IPS-18a (cell line): ENCODE results near the gene MRGPRE.

Experiments
- H3K27ac ChIP-seq: one replicate; pipeline ENCODE4 v1.5.1; 2013; ENCODE audit warnings: low read length
- H3K27me3 ChIP-seq: one replicate; pipeline ENCODE4 v1.6.1; 2013; ENCODE audit warnings: mild to moderate bottlenecking, low read length; ENCODE audit not compliant: control insufficient read depth, insufficient read depth
- H3K36me3 ChIP-seq: one replicate; pipeline ENCODE4 v1.6.1; 2013; ENCODE audit warnings: low read depth, low read length; ENCODE audit not compliant: control insufficient read depth
- H3K4me1 ChIP-seq: one replicate; pipeline ENCODE4 v1.6.1; 2013; ENCODE audit warnings: low read depth, low read length; ENCODE audit not compliant: control insufficient read depth
- H3K4me3 ChIP-seq: one replicate; pipeline ENCODE4 v1.5.1; 2013; ENCODE audit warnings: low read length
- H3K9ac ChIP-seq: one replicate; pipeline ENCODE4 v1.6.1; 2013; ENCODE audit warnings: mild to moderate bottlenecking, low read length, moderate library complexity
- H3K9me3 ChIP-seq: one replicate; pipeline ENCODE4 v1.6.1; 2013; ENCODE audit warnings: low read depth, low read length; ENCODE audit not compliant: control insufficient read depth

The MRGPRE gene

DNA sequence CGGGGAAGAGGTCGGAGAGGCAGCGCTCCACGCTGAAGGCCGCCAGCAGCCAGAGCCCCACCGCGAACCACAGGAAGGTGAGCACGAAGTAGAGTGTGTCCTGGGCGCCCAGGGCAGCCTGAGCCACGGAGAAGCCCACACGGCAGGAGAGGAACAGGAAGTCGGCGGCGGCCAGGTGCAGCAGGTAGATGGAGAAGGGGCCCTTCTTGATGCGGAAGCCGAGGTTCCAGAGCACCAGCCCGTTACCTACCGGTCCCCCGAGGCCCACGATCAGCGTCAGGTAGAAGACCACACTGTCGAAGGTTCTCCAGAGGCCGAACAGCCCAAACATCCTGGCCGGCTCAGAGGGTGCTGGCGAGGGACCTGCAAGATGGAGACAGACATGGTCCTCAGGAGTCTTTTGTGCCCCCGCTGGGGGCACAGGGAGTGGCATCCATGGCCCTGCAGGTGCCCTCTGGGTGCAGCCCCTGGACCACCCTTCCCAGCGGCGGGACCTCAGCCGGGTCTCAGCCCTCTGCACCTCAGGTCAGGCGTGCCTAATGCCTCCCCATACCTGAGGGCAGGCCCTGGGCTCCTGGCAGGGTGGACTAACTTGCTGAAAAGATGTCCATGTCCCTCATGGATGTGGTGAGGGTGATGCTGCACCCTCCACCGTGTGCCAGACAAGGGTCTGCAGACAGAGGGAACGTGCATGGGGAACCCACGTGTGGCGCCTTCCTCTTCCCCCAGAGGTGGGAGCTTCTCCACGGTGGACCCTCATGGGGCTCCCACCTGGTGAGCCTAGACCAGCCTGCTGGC, 13.5 kb downstream of the MRGPRE start, which contains the start of gene MRGPRG:
MRGPRG (minus strand) TSS at position 331 of the 798 bp plus-strand sequence; CDS start at position 331, 0 bp downstream.
- Histone ChIP-seq H3K27ac (no peak within 1 kb of the TSS), H3K36me3 (no peaks in the 10 kb centered on the region), H3K27me3 (peaks cover 6% of the 10 kb centered on the region), H3K9ac (no peak within 1 kb of the TSS), H3K4me3 (no peak within 1 kb of the TSS), H3K4me1 (no peaks in the 10 kb centered on the region), H3K9me3 (no peaks in the 10 kb centered on the region)

DNA sequence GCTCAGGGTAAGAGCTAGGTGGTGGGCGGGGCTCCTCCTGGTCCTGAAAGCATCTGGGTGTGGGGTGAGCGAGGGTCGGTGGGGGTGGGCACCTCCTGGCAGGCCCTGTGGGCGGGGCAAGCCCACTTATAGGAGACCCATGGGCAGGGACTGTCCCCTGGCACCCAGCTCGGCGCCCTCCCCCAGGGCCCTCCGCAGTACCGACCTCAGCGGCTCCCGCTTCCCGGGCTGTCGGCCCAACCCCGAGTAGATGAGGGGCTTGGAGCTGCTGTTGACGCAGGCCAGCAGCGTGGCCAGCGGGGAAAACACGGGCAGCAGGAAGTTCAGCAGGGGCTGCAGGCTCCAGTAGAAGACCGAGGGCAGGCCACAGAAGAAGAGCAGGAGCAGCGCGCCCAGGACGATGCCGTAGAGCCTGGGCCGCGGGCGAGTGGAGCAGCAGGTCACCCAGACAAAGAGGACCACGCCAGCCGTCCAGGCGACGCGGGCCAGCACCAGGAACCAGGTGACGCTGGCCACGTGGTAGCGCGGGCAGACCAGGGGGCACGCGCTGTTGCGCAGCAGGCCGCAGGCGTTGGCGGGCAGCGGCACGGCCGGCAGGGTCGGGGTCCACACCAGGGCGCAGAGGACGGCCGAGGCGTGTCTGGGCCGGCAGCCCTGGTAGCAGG, 14.3 kb downstream of the MRGPRE start:
- Histone ChIP-seq H3K36me3 (no peaks in the 10 kb centered on the region), H3K4me3 (no peak overlapping the region), H3K27ac (no peak overlapping the region), H3K4me1 (peaks cover 5% of the 10 kb centered on the region), H3K27me3 (peaks cover 6% of the 10 kb centered on the region), H3K9me3 (no peaks in the 10 kb centered on the region), H3K9ac (no peak overlapping the region)

DNA sequence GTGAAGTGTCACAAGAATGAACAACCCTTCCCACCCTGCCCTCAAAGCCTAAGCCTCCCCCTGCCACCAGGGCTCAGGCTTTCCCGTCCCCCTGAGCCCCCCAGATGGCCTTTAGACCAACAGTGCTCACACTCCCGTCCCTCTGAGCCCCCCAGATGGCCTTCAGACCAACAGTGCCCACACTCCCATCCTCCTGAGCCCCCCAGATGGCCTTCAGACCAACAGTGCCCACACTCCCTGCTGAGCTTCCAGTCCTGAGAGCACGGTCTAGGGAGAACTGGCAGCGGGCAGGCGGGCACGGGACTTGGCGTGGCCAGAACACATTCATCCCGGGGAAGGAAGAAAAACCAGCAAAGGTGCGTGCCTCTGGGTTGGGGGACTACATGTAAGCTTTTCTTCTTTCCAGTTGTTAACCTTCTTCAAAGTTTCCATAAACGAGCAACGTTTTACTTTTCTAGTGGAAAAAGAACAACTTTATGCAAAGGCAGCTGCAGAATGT, 16.1 kb downstream of the MRGPRE start:
- H3K36me3 ChIP-seq, result no peaks in the 10 kb centered on the region
- H3K9me3 ChIP-seq, result no peaks in the 10 kb centered on the region
- no peak overlapping the region for H3K27ac ChIP-seq
- no peak overlapping the region for H3K4me3 ChIP-seq
- H3K27me3 ChIP-seq, result peaks cover 6% of the 10 kb centered on the region
- H3K9ac ChIP-seq, result no peak overlapping the region
- H3K4me1 ChIP-seq, result peaks cover 5% of the 10 kb centered on the region

DNA sequence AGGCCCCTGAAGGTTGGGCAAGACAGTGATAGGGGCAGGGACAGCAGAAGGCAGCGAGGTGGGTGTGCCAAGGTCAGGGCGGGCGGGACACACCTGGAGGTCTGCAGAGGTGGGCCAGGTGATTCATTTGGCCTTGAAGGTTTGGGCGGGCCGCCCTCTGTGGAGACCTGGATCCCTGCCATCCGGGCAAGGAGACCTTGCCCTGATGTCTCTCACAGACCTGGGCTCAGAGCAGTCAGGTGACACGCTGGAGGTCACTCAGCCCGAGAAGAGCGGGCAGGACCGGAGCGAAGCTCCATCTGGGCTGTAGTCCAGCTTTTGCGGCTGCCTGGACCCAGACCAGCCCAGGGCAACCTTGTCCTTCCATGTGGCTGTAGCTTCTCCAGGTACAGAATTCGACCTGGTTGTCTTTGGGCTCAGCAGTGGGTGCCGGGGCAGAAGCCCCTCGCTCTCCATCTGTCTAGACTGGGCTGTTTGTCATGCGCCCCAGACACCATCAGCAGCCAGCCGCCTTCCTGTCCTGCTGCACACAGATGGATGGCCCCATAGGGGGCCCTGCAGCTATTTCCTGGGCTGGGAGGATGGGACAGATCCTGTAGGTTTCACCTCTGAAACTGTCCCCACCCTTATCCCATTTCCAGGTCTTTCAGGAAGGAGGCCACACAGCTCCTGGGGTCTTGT, 16.7 kb downstream of the MRGPRE start:
- H3K36me3 ChIP-seq, result no peaks in the 10 kb centered on the region
- peaks cover 6% of the 10 kb centered on the region for H3K27me3 ChIP-seq
- H3K4me3 ChIP-seq, result no peak overlapping the region
- no peak overlapping the region for H3K27ac ChIP-seq
- H3K4me1 ChIP-seq, result peaks cover 5% of the 10 kb centered on the region
- no peaks in the 10 kb centered on the region for H3K9me3 ChIP-seq
- H3K9ac ChIP-seq, result no peak overlapping the region

DNA sequence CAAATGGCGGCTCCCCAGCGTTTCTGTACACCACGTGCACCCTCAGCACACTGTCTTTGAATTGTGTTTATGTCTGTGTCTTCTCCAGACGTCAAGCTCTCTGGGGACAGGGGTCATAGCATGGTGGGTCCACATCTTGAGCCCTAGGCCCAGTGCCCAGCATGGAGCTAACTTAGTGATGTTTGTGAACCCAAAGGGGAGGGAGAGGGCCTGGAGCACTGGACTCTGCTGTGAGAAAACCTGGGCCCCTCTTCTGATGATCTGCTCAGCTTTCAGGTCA, 17.9 kb downstream of the MRGPRE start:
- Histone ChIP-seq H3K36me3 (no peaks in the 10 kb centered on the region), H3K27me3 (peaks cover 6% of the 10 kb centered on the region), H3K27ac (no peak overlapping the region), H3K9me3 (no peaks in the 10 kb centered on the region), H3K4me3 (no peak overlapping the region), H3K9ac (no peak overlapping the region), H3K4me1 (peaks cover 5% of the 10 kb centered on the region)

DNA sequence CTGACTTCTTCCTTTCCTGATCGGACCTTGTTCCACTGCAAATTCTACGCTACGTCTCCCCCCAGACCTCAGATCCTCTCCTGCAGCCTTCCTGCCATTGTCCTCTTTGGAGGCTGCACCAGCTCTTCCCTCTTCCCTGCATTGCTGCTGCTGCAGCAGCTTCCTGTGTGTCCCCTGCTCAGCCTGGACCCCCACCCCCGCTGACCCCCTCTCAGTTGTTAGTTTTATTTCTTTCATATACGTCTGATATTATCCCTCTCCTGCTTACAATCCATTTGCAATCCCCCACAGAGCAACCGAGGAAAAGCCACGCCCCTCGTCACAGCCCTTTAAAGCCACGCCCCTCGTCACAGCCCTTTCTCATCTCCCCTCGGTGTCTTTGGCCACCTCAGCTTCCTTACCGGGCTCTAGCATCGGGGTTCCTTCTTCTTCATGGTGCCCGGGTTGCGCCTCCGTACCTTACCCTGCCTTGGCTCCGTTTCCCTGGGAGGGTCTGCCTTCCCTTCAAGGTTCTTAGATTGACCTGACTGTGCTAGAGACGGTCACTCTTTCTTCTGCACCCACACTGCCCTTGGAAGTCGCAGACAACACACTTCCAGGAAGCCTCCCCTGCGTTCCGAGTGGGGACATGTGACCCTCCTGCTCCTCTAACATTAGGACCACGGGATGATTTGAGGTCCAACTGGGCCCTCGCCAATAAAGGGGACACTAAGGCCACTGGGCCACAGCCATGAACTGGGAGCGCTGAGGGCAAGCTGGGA, 18.4 kb downstream of the MRGPRE start:
- no peak overlapping the region for H3K4me3 ChIP-seq
- H3K9me3 ChIP-seq, result no peaks in the 10 kb centered on the region
- H3K27ac ChIP-seq, result no peak overlapping the region
- peaks cover 5% of the 10 kb centered on the region for H3K4me1 ChIP-seq
- no peak overlapping the region for H3K9ac ChIP-seq
- H3K27me3 ChIP-seq, result peaks cover 6% of the 10 kb centered on the region
- no peaks in the 10 kb centered on the region for H3K36me3 ChIP-seq

DNA sequence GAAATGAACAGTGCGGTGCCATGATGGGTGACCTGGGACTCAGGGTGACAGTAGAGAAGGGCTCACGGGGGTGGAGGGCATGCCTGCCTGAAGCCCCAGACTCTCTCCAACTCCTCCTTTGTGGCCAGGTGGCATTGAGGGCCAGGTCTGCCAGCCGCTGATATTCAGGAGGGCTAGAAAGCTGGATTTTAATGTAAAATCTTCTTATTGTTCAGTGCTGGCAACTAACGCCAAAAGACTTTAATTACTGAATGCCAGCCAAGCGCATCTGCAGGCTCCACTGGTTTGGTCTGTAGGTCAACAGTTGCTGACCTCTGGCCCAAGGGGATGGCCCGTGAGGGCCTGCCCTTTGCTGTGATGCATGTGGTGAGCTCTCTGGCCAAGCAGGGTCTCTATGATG, 23.9 kb downstream of the MRGPRE start:
- no peak overlapping the region for H3K4me3 ChIP-seq
- no peaks in the 10 kb centered on the region for H3K36me3 ChIP-seq
- peaks cover 26% of the 10 kb centered on the region for H3K27me3 ChIP-seq
- H3K4me1 ChIP-seq, result peaks cover 2% of the 10 kb centered on the region
- H3K9me3 ChIP-seq, result no peaks in the 10 kb centered on the region
- H3K27ac ChIP-seq, result no peak overlapping the region
- no peak overlapping the region for H3K9ac ChIP-seq

DNA sequence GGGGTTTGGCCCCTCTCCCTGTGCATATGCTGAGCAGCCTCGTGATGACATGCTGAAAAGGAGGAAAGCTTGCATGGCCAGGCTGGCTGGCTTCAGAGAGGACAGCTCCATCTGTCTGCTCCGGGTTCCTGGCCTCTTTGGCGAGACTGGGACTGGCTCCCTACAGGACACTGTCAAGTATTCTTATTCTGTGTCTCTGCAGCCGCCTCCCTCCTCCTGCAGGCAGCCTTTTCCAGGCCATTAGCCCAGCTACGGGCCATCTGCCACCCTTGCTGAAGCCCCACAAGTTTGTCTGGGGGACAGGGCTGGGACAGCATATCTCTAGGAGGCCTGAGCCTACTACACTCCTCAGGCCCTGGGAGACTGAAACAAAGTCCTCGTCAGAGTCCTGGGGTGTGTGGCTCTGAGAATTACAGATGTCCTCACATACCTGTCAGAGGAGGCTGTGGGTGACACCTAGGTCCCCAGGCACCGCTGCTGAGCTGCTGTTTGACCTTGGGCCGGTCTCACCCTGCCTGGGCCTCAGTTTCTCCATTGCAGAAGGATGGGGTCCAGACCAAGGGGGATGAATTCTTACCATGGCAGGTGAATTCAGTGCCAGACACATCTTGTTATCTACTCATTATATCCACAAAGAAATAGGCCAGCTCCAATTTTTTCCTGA, 24.6 kb downstream of the MRGPRE start:
- Histone ChIP-seq H3K9ac (no peak overlapping the region), H3K36me3 (no peaks in the 10 kb centered on the region), H3K27ac (no peak overlapping the region), H3K27me3 (peaks cover 32% of the 10 kb centered on the region), H3K4me3 (no peak overlapping the region), H3K9me3 (no peaks in the 10 kb centered on the region), H3K4me1 (no peaks in the 10 kb centered on the region)

DNA sequence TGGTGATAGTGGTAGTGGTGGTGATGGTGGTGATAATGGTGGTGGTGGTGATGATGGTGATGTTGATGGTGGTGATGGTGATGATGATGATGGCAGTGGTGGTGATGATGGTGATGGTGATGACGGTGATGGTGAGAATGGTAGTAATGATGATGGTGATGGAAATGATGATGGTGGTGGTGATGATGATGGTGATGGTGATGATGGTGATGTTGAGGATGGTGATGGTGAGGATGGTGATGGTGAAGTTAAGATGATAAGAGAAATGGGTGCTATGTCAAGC, 25.4 kb downstream of the MRGPRE start:
- Histone ChIP-seq H3K36me3 (no peaks in the 10 kb centered on the region), H3K9ac (no peak overlapping the region), H3K4me1 (no peaks in the 10 kb centered on the region), H3K4me3 (no peak overlapping the region), H3K27me3 (peaks cover 40% of the 10 kb centered on the region), H3K9me3 (no peaks in the 10 kb centered on the region), H3K27ac (no peak overlapping the region)

DNA sequence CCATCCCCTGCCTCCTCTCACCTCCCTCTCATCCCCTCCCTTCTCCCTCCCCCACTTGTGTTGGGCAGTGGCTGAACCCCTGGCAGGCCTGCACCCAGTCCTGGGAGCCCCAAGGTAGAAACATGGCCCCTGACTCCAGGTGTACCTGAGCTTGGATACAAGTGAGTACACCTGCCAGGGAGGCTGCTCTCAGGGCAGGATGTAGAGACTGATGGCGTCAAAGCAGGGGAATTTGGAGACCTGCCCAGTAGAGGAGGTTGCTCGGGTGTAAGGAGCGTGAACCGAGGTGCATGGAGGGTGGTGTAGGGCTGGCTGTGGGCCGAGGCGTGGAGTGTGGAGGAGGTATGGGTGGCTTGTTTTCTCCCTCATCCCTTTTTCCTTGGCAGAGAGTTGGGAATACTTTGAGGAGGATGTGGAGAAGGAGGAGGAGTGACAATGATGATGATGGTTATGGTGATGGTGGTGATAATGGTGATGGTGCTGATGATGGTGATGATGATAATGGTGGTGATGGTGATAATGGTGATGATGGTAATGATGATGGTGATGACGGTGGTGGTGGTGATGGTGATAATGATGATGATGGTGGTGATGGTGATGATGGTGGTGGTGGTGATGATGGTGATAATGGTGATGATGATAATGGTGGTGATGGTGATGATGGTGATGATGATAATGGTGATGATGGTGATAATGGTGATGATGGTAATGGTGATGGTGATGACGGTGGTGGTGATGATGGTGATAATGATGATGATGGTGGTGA, 25.9 kb downstream of the MRGPRE start:
- no peak overlapping the region for H3K27ac ChIP-seq
- no peaks in the 10 kb centered on the region for H3K36me3 ChIP-seq
- H3K4me1 ChIP-seq, result no peaks in the 10 kb centered on the region
- H3K9me3 ChIP-seq, result no peaks in the 10 kb centered on the region
- H3K4me3 ChIP-seq, result no peak overlapping the region
- peaks cover 45% of the 10 kb centered on the region for H3K27me3 ChIP-seq
- no peak overlapping the region for H3K9ac ChIP-seq
